ENCODE results near the gene WDR81. TPM values are rescaled to one million over a fixed set of nuclear protein-coding genes. Genes with fewer than 3 reads are reported as not detected.
"Not testable (repeated sequence)": the region's sequence is repeated elsewhere in the genome, so short reads cannot be mapped to it uniquely, and the experiment has no call there.

Gene WDR81
- total RNA-seq, 2 donors from 2014 or later, result 39.2 to 72.9 TPM

DNA sequence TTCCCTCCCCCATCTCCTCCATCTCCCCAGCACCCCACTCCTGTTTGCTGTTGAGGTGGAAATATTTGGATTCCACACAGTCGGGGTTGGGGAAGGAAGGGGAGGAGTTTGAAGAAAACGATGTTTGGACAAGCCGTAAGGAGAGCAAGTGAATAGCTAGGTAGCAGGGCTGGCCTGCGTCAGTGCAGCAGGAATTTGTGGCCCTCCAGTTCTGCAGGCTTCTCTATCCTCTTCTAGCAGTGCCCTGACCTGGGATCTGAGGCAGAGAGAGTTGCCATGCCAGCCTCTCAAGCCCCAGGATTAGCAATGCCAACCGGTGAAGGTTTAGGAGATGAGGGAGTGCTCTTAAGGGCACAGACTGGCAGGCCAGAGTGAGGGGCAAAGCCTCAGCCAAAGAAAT, 26.8 kb upstream of the WDR81 start:
- H3K4me1 ChIP-seq (replicated peaks), result no peaks in the 10 kb centered on the region
- H3K36me3 ChIP-seq, result no peaks in the 10 kb centered on the region
- DNase-seq (ENCODE audit: low spot score), result no peak
- TF ChIP-seq CTCF (IDR thresholded peaks at IDR 0.05) (no peak), POLR2A (IDR thresholded peaks at IDR 0.05) (no peak)
- WGBS, result 48% methylated on average over 5 of the region's 5 CpGs
- intact Hi-C loops (cut with DNase I), result no loop called here
- H3K27ac ChIP-seq, result no peak overlapping the region
- no peaks in the 10 kb centered on the region for H3K9me3 ChIP-seq
- H3K4me3 ChIP-seq, result no peak overlapping the region
- no peaks in the 10 kb centered on the region for H3K27me3 ChIP-seq (replicated peaks; ENCODE audit: insufficient read depth)

- H3K27me3 ChIP-seq (replicated peaks; ENCODE audit: insufficient read depth); intact Hi-C loops (cut with DNase I); H3K36me3 ChIP-seq; H3K4me1 ChIP-seq (replicated peaks); DNase-seq (ENCODE audit: low spot score); H3K4me3 ChIP-seq; H3K9me3 ChIP-seq; H3K27ac ChIP-seq: not testable (repeated sequence)
- WGBS, result 90% methylated on average over 5 of the region's 5 CpGs
Observed at GRCh38 chr17:1699891-1700290, 24.6 kb upstream of the WDR81 start.

- no peak overlapping the region for H3K4me3 ChIP-seq
- H3K4me1 ChIP-seq (replicated peaks), result no peaks in the 10 kb centered on the region
- H3K27ac ChIP-seq, result no peak overlapping the region
- H3K27me3 ChIP-seq (replicated peaks; ENCODE audit: insufficient read depth), result no peaks in the 10 kb centered on the region
- H3K36me3 ChIP-seq, result no peaks in the 10 kb centered on the region
- no peak for TF ChIP-seq POLR2AphosphoS5 (IDR thresholded peaks at IDR 0.05)
- no peak for DNase-seq (ENCODE audit: low spot score)
- intact Hi-C loops (cut with DNase I), result no loop called here
- 47% methylated on average over 4 of the region's 4 CpGs for WGBS
- H3K9me3 ChIP-seq, result no peaks in the 10 kb centered on the region
Observed at GRCh38 chr17:1703063-1703462, 21.4 kb upstream of the WDR81 start.

- intact Hi-C loops (cut with DNase I), result no loop called here
- no peaks in the 10 kb centered on the region for H3K27me3 ChIP-seq (replicated peaks; ENCODE audit: insufficient read depth)
- no peak overlapping the region for H3K4me3 ChIP-seq
- H3K9me3 ChIP-seq, result no peaks in the 10 kb centered on the region
- H3K4me1 ChIP-seq (replicated peaks), result no peaks in the 10 kb centered on the region
- 85% methylated on average over 7 of the region's 7 CpGs for WGBS
- DNase-seq (ENCODE audit: low spot score), result no peak
- TF ChIP-seq POLR2AphosphoS5 (IDR thresholded peaks at IDR 0.05) (no peak), POLR2A (IDR thresholded peaks at IDR 0.05) (no peak), CTCF (IDR thresholded peaks at IDR 0.05) (no peak)
- H3K36me3 ChIP-seq, result no peaks in the 10 kb centered on the region
- H3K27ac ChIP-seq, result no peak overlapping the region
Observed at GRCh38 chr17:1705004-1705403, 19.5 kb upstream of the WDR81 start.

DNA sequence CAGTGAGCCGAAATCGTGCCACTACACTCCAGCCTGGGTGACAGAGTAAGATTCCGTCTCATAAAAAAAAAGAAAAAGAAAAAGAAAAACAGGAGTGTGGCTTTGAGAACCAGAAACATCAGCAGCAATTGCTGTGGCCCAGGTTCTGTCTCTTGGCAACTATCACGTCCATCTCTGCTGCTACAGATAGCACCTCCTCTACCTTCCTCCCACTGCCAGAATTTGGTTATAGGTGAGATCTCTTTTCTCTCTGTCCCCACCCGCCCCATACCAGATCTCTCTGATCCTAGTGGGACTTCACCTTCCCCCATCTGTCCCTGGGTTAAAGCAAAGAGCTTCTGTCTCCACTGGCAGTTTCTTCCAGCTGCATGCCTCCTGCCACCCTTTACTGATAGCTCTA, 17.4 kb upstream of the WDR81 start:
- H3K36me3 ChIP-seq, result no peaks in the 10 kb centered on the region
- TF ChIP-seq CTCF (IDR thresholded peaks at IDR 0.05) (no peak), POLR2A (IDR thresholded peaks at IDR 0.05) (no peak), POLR2AphosphoS5 (IDR thresholded peaks at IDR 0.05) (no peak)
- WGBS, result 86% methylated on average over 5 of the region's 5 CpGs
- no peaks in the 10 kb centered on the region for H3K27me3 ChIP-seq (replicated peaks; ENCODE audit: insufficient read depth)
- intact Hi-C loops (cut with DNase I), result no loop called here
- no peak for DNase-seq (ENCODE audit: low spot score)
- no peak overlapping the region for H3K4me3 ChIP-seq
- no peaks in the 10 kb centered on the region for H3K4me1 ChIP-seq (replicated peaks)
- H3K27ac ChIP-seq, result no peak overlapping the region
- no peaks in the 10 kb centered on the region for H3K9me3 ChIP-seq

DNA sequence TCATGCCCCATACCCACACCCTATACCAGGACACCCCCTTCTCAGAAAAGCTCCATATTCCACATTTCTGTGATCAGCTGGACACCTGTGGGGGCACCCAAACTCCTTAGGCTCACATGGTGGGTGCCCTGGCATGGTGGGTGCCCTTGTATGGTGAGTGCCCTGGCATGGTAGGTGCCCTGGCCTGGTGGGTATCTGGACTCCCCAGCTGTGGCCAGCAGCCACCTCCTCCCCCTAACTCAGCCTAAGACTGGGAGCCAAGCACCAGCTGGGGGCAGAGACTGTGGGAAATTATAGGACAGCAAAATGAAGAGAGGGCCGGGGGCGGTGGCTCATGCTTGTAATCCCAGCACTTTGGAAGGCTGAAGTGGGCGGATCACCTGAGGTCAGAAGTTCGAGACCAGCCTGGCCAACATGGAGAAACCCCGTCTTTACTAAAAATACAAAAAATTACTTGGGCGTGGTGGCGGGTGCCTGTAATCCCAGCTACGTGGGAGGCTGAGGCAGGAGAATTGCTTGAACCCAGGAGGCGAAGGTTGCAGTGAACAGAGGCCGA, 15.6 kb upstream of the WDR81 start:
- H3K27ac ChIP-seq; H3K4me1 ChIP-seq (replicated peaks); H3K4me3 ChIP-seq; H3K9me3 ChIP-seq; H3K27me3 ChIP-seq (replicated peaks; ENCODE audit: insufficient read depth); DNase-seq (ENCODE audit: low spot score); intact Hi-C loops (cut with DNase I): not testable (repeated sequence)
- H3K36me3 ChIP-seq, result peaks cover 0 to 15% of the 10 kb centered on the region in 2 donors
- 96% methylated on average over 10 of the region's 10 CpGs for WGBS
